Mucosa of rectum (tissue), 2 donors: ENCODE data around the gene SEL1L.
A peak's percentile ranks its signal among the peaks of the same experiment; 100 is the strongest.
"Not testable (repeated sequence)": the region's sequence is repeated elsewhere in the genome, so short reads cannot be mapped to it uniquely, and the experiment has no call there.

ENCODE experiments used
- H3K27ac ChIP-seq, 2 donors: one replicate each; pipeline ENCODE4 v1.7.0; 2013; ENCODE audit warnings: inconsistent platforms in 2 of 2, low read depth in 2 of 2, low read length in 2 of 2
- H3K27me3 ChIP-seq, 2 donors: one replicate each; pipeline ENCODE4 v1.7.0; 2013; ENCODE audit warnings: low read length in 2 of 2; ENCODE audit not compliant: control insufficient read depth in 2 of 2, insufficient read depth in 2 of 2
- H3K36me3 ChIP-seq, 2 donors: one replicate each; pipeline ENCODE4 v1.7.0; 2013; ENCODE audit warnings: low read length in 2 of 2; ENCODE audit not compliant: control insufficient read depth in 2 of 2, insufficient read depth in 2 of 2
- H3K4me1 ChIP-seq, 2 donors: one replicate each; pipeline ENCODE4 v1.7.0; 2013; ENCODE audit warnings: low read length in 2 of 2, mild to moderate bottlenecking in 1 of 2; ENCODE audit not compliant: control insufficient read depth in 2 of 2, insufficient read depth in 2 of 2
- H3K4me3 ChIP-seq, 2 donors: one replicate each; pipeline ENCODE4 v1.7.0; 2013; ENCODE audit warnings: low read length in 2 of 2
- H3K9ac ChIP-seq, 2 donors: one replicate each; pipeline ENCODE4 v1.7.0; 2013; ENCODE audit warnings: low read length in 2 of 2, low read depth in 1 of 2, mild to moderate bottlenecking in 1 of 2
- H3K9me3 ChIP-seq, 2 donors: one replicate each; pipeline ENCODE4 v1.7.0; 2013; ENCODE audit warnings: low read length in 2 of 2; ENCODE audit not compliant: control insufficient read depth in 2 of 2
- donor health status: healthy.
- donor health status: Normal muscosa, but diverticular disease.

Gene SEL1L

GRCh38 chr14:81476816-81477215, 56.8 kb downstream of the SEL1L start:
- Histone ChIP-seq H3K36me3 (peaks cover 46 to 51% of the 10 kb centered on the region in 2 donors), H3K9ac (no peak overlapping the region), H3K4me3 (no peak overlapping the region), H3K27me3 (no peaks in the 10 kb centered on the region), H3K9me3 (no peaks in the 10 kb centered on the region), H3K4me1 (no peaks in the 10 kb centered on the region), H3K27ac (no peak overlapping the region)

GRCh38 chr14:81474685-81475324, 58.8 kb downstream of the SEL1L start:
- Histone ChIP-seq H3K4me1 (no peaks in the 10 kb centered on the region), H3K4me3 (no peak overlapping the region), H3K9me3 (no peaks in the 10 kb centered on the region), H3K36me3 (peaks cover 36 to 44% of the 10 kb centered on the region in 2 donors), H3K27ac (peak overlapping the region; percentile 15 to 26), H3K9ac (no peak overlapping the region), H3K27me3 (no peaks in the 10 kb centered on the region)

GRCh38 chr14:81474148-81474492, 59.5 kb downstream of the SEL1L start:
- Histone ChIP-seq H3K9ac (no peak overlapping the region), H3K4me1 (no peaks in the 10 kb centered on the region), H3K27me3 (no peaks in the 10 kb centered on the region), H3K36me3 (peaks cover 31 to 38% of the 10 kb centered on the region in 2 donors), H3K9me3 (no peaks in the 10 kb centered on the region), H3K27ac (peak overlapping the region; percentile 15 to 26), H3K4me3 (no peak overlapping the region)

- Histone ChIP-seq H3K27ac (no peak overlapping the region), H3K4me1 (no peaks in the 10 kb centered on the region), H3K4me3 (no peak overlapping the region)
Measured at GRCh38 chr14:81473456-81474147, 60.1 kb downstream of the SEL1L start.

GRCh38 chr14:81472096-81472800, 61.4 kb downstream of the SEL1L start:
- Histone ChIP-seq H3K27ac (peak overlapping the region in 1 of 2 donors; percentile 28), H3K4me1 (no peaks in the 10 kb centered on the region), H3K9me3 (no peaks in the 10 kb centered on the region), H3K4me3 (no peak overlapping the region), H3K36me3 (peaks cover 23 to 30% of the 10 kb centered on the region in 2 donors), H3K27me3 (no peaks in the 10 kb centered on the region), H3K9ac (no peak overlapping the region)

More at GRCh38 chr14:81473456-81474147, 60.1 kb downstream of the SEL1L start:
- no peaks in the 10 kb centered on the region for H3K9me3 ChIP-seq
- peaks cover 26 to 33% of the 10 kb centered on the region in 2 donors for H3K36me3 ChIP-seq
- H3K9ac ChIP-seq: no peak overlapping the region
- H3K27me3 ChIP-seq: no peaks in the 10 kb centered on the region

- Histone ChIP-seq H3K9me3 (no peaks in the 10 kb centered on the region), H3K4me3 (no peak overlapping the region), H3K27ac (peak overlapping the region in 1 of 2 donors; percentile 53), H3K4me1 (no peaks in the 10 kb centered on the region), H3K9ac (no peak overlapping the region), H3K27me3 (no peaks in the 10 kb centered on the region), H3K36me3 (peaks cover 11 to 22% of the 10 kb centered on the region in 2 donors)
Measured at GRCh38 chr14:81471062-81471461, 62.6 kb downstream of the SEL1L start.

GRCh38 chr14:81470557-81470826, 63.2 kb downstream of the SEL1L start:
- not testable (repeated sequence) for H3K4me1 ChIP-seq, H3K4me3 ChIP-seq, H3K9ac ChIP-seq, H3K27me3 ChIP-seq, H3K9me3 ChIP-seq
- H3K27ac ChIP-seq: peak overlapping the region; percentile 33 to 53
- peaks cover 7 to 16% of the 10 kb centered on the region in 2 donors for H3K36me3 ChIP-seq

- Histone ChIP-seq H3K9me3 (no peaks in the 10 kb centered on the region), H3K4me1 (no peaks in the 10 kb centered on the region), H3K27ac (no peak overlapping the region), H3K36me3 (no peaks in the 10 kb centered on the region), H3K4me3 (no peak overlapping the region), H3K27me3 (no peaks in the 10 kb centered on the region), H3K9ac (no peak overlapping the region)
Measured at GRCh38 chr14:81466854-81467253, 66.8 kb downstream of the SEL1L start.

GRCh38 chr14:81465507-81466228, 68.0 kb downstream of the SEL1L start:
- Histone ChIP-seq H3K36me3 (no peaks in the 10 kb centered on the region), H3K4me1 (no peaks in the 10 kb centered on the region), H3K27me3 (no peaks in the 10 kb centered on the region), H3K27ac (no peak overlapping the region), H3K9ac (no peak overlapping the region), H3K4me3 (no peak overlapping the region), H3K9me3 (no peaks in the 10 kb centered on the region)

- H3K4me3 ChIP-seq: peak overlapping the region; percentile 67 to 78
- H3K9ac ChIP-seq: peak overlapping the region in 1 of 2 donors; percentile 70
- not testable (repeated sequence) for H3K27me3 ChIP-seq, H3K27ac ChIP-seq, H3K36me3 ChIP-seq, H3K4me1 ChIP-seq, H3K9me3 ChIP-seq
Measured at GRCh38 chr14:81465003-81465392, 68.7 kb downstream of the SEL1L start.
